ENCODE data around the gene DYNAP. TPM values are rescaled to one million over a fixed set of nuclear protein-coding genes. Genes with fewer than 3 reads are reported as not detected.

DYNAP gene
- total and polyA plus RNA-seq, 2 experiments from 2014 or later: 0.13 to 0.28 TPM

DNA sequence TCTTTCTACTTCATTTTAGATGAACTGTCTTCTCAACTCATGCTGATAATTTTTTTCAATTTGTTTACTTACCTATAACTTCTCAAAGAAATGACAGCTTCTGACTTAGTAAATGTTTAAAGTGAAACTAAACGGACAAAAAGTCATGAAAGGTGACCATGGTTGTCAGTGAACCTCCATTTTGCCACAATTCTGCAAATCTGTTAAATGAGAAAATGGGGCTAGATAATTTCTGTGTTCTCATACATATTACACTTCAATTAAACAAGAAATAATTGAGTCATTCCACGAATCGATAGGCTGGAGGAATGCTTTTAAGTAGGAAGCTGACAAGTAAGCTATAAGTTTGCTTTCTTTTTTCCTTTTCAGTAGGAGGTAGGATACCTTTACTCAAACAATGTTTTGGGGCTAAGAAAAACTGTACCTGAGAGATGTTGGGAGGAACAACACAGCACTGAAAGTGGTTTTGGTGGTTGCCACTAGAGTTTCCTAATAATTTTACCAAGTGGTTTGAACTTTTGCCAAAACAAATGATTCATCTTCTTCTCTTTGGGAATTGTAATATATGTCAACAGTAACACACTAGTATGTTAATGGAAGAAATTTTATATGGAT, 17.1 kb downstream of the DYNAP start:
- peak overlapping the region; percentile 3; the same call in 1 of the 2 replicates for H3K4me3 ChIP-seq
- peaks cover 10% of the 10 kb centered on the region for H3K9me2 ChIP-seq (ENCODE audit: insufficient read depth)
- peak overlapping the region; percentile 91 for H3K27ac ChIP-seq (ENCODE audit: low read depth)
- Mint-ChIP-seq H3K36me3 (ENCODE audit: low read depth) (peaks cover 4% of the 10 kb centered on the region; the same call in 1 of the 3 replicates), H3K9me3 (no peaks in the 10 kb centered on the region), H3K27ac (peak overlapping the region; percentile 93), H3K27me3 (ENCODE audit: insufficient read depth, low read depth, poor library complexity) (peaks cover 1% of the 10 kb centered on the region), H3K4me3 (no peak overlapping the region; the same call in 2 of the 3 replicates), H3K4me1 (peaks cover 51% of the 10 kb centered on the region)
- no peak overlapping the region for H2AFZ ChIP-seq
- no peaks in the 10 kb centered on the region for H3K79me2 ChIP-seq (replicated peaks; ENCODE audit: insufficient read depth)
- H3K4me1 ChIP-seq (ENCODE audit: insufficient read depth): peaks cover 29% of the 10 kb centered on the region
- H3K4me2 ChIP-seq: peak overlapping the region; percentile 33
- TF ChIP-seq CTCF (conservative IDR thresholded peaks at IDR 0.05; ENCODE audit: low read depth in 2 of 2) (no peak), ZNF114 (CRISPR knock-in tag; IDR thresholded peaks at IDR 0.05) (no peak), EZH2phosphoT487 (IDR thresholded peaks at IDR 0.05; ENCODE audit: unreplicated experiment) (no peak), STAT1 (IDR thresholded peaks at IDR 0.05; ENCODE audit: unreplicated experiment) (no peak), ETS1 (IDR thresholded peaks at IDR 0.05) (no peak), NANOG (IDR thresholded peaks at IDR 0.05; ENCODE audit: borderline replicate concordance) (no peak), EZH2 (IDR thresholded peaks at IDR 0.05; ENCODE audit: low read depth, unreplicated experiment) (no peak), POLR2AphosphoS5 (IDR thresholded peaks at IDR 0.05; ENCODE audit: low read depth) (no peak), ZNF331 (CRISPR knock-in tag; IDR thresholded peaks at IDR 0.05; ENCODE audit: low read depth) (no peak), JUNB (IDR thresholded peaks at IDR 0.05; ENCODE audit: unreplicated experiment) (no peak), ZNF462 (CRISPR knock-in tag; IDR thresholded peaks at IDR 0.05) (no peak), REST (IDR thresholded peaks at IDR 0.05; ENCODE audit: unreplicated experiment) (no peak)
- DNase-seq (ENCODE audit: low spot score): no peak
- H4K20me1 ChIP-seq (replicated peaks; ENCODE audit: insufficient read depth): no peaks in the 10 kb centered on the region
- H3F3A ChIP-seq (replicated peaks; ENCODE audit: low read depth): no peaks in the 10 kb centered on the region
- no peak for ATAC-seq
- no peaks in the 10 kb centered on the region for H3K27me3 ChIP-seq (ENCODE audit: insufficient read depth)
- no peaks in the 10 kb centered on the region for H3K36me3 ChIP-seq (ENCODE audit: insufficient read depth)

Data from GM23338 (cell line).